Anterior cingulate cortex (tissue), 58 donors: ENCODE data around the gene CPNE1.
"Not testable (repeated sequence)": the region's sequence is repeated elsewhere in the genome, so short reads cannot be mapped to it uniquely, and the experiment has no call there.

ENCODE experiments used
- DNase-seq, 58 donors: peaks; one replicate each; lab custom pipeline; 2025; lab: John Stamatoyannopoulos, UW

Gene CPNE1

GRCh38 chr20:35698298-35699126, 33.8 kb upstream of the CPNE1 start:
- DNase-seq, result peak in 5 of 58 donors; percentile 10 to 57 (median 41)

DNA sequence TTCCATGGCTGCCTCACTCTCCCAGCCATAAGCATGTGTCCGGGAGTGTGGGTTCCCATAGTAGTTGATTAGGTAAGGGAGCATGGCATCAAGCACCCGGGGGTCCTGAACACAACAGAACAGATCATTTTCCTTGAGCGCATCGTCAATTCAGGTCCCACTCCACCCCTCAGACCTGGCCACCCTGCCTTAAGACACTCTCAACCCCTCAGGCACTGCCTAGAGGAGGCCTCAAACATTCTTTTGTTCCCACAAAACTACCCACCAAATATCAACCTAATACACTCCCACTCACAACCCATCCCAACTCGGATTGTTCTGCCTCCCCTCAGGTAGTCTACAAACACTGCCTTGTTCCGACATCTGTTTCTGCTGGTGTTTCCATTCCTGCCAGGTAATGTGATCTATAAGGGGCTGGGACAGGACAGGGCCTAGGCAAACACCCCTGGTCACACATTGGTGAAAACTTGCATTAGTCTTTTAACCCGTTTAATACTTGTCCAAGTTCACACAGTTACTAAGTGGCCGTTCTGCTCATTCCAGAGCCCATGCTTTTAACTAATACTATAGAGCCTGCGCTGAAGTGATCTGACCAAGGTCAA, 33.1 kb upstream of the CPNE1 start:
- DNase-seq, result no peak

- DNase-seq, result no peak
Observed at GRCh38 chr20:35695978-35696377, 31.3 kb upstream of the CPNE1 start.

GRCh38 chr20:35695245-35695749, 30.6 kb upstream of the CPNE1 start:
- no peak for DNase-seq

- no peak for DNase-seq
Observed at GRCh38 chr20:35690265-35690664, 25.6 kb upstream of the CPNE1 start.

- DNase-seq, result peak in 1 of 58 donors; percentile 20
Observed at GRCh38 chr20:35686872-35687271, 22.2 kb upstream of the CPNE1 start.

DNA sequence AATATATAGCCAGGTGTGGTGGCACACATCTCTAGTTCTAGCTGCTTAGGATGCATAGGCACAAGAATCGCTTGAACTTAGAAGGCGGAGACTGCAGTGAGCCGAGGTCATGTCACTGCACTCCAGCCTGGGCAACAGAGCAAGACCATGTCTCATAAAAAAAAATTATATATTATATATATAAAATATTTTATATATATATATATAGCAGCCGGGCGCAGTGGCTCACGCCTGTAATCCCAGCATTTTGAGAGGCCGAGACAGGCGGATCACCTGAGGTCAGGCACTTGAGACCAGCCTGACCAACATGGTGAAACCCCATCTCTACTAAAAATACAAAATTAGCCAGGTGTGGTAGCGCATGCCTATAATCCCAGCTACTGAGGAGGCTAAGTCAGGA, 20.7 kb upstream of the CPNE1 start:
- DNase-seq, result not testable (repeated sequence)

DNA sequence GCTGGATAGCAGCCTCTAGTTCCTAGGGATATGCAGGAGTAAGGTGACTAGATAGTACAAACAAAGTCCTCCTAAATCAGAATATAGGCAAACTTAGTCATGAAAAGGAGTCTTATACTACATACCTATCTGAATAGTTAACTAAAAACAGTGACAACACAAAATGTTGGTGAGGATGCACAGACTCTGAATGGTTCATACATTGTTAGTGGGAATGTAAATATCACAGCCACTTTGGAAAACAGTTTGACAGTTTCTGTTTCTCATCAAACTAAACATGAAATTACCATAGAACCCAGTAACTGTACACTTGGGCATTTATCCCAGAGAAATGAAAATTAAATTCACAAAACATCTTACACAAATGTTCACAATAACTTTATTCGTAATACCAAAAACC, 17.3 kb upstream of the CPNE1 start:
- DNase-seq, result no peak

DNA sequence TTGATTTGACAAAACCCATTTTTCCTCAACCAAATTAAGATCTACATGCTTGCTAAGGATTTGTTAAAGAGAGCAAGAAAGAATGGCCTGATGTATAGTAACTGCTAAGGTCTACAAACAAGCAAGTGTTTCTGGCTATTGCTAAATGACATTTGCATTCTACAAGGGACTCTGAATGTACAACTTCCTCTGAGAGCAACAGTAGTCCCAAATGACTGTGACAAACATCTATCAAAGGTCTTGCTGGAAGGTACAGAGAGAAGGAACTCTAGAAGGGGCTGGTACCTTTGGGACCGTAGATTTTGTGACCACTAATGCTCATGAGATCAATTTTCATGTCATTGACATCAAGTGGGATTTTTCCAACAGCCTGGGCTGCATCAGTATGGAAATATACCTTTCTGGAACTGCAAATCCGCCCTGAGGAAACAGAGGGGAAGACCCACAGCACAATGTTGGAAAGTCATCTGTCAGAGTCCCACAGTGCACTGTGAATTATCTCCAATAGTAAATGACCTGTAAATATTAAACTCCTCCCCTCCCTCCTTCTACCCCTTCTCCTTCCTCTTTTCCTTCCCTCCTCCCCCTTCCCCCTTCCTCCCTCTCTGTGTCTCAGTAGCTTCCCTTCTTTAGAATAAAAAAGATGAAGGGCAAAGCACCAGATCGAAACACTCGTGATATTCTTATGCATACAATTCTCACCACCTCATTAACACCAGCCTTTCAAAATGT, 15.9 kb upstream of the CPNE1 start:
- DNase-seq, result no peak

GRCh38 chr20:35674921-35675320, 10.2 kb upstream of the CPNE1 start:
- DNase-seq, result no peak

DNA sequence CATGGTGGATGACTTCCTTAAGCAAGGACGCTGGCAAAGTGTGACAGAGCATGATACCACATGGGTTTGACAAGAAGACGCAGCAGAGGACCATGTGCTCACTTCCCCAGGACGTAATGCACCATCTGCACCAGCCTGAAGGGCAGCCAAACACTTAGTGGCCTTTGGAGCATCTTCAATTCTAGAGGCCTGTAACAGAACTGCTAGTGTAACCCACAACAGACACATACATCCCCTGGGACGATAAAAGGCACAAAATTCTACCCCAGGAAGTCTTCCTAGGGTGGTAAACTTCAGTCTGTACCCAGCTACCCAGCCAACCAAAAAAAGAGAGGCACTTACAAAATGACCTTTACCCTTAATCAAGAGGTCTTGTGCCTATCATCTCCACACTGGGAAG, 9.2 kb upstream of the CPNE1 start:
- DNase-seq, result no peak

GRCh38 chr20:35669681-35670080, 5.0 kb upstream of the CPNE1 start:
- DNase-seq, result no peak

- DNase-seq, result no peak
Observed at GRCh38 chr20:35669221-35669620, 4.5 kb upstream of the CPNE1 start.

GRCh38 chr20:35665949-35666288, 1.2 kb upstream of the CPNE1 start:
- DNase-seq, result no peak

GRCh38 chr20:35663516-35664465, 909 bp downstream of the CPNE1 start:
- DNase-seq, result peak in 38 of 58 donors; percentile 1 to 66 (median 31)

GRCh38 chr20:35662551-35662950, 2.1 kb downstream of the CPNE1 start:
- DNase-seq, result no peak

- no peak for DNase-seq
Observed at GRCh38 chr20:35661908-35662307, 2.8 kb downstream of the CPNE1 start.

GRCh38 chr20:35661053-35661452, 3.6 kb downstream of the CPNE1 start:
- no peak for DNase-seq

- DNase-seq, result no peak
Observed at GRCh38 chr20:35660122-35660937, 4.4 kb downstream of the CPNE1 start.
